Stromal cell of bone marrow (primary cell): ENCODE results near the gene AOAH.
A peak's percentile ranks its signal among the peaks of the same experiment; 100 is the strongest.
"Not testable (repeated sequence)": the region's sequence is repeated elsewhere in the genome, so short reads cannot be mapped to it uniquely, and the experiment has no call there.

Source experiments
- DNase-seq: peaks from one replicate; pipeline ENCODE4 v3.0.0-alpha.2; 2012; ENCODE audit warnings: low read depth

The AOAH gene

GRCh38 chr7:36506820-36507219, 217.5 kb downstream of the AOAH start:
- DNase-seq = no peak

GRCh38 chr7:36506130-36506798, 218.0 kb downstream of the AOAH start:
- no peak for DNase-seq

GRCh38 chr7:36504617-36505016, 219.7 kb downstream of the AOAH start:
- not testable (repeated sequence) for DNase-seq

GRCh38 chr7:36504216-36504615, 220.1 kb downstream of the AOAH start:
- not testable (repeated sequence) for DNase-seq

GRCh38 chr7:36497775-36498174, 226.5 kb downstream of the AOAH start:
- DNase-seq = no peak

GRCh38 chr7:36497176-36497575, 227.1 kb downstream of the AOAH start:
- DNase-seq = peak; percentile 6

- no peak for DNase-seq
These were observed 227.7 kb downstream of the AOAH start for GRCh38 chr7:36496576-36496975.

GRCh38 chr7:36491317-36491716, 233.0 kb downstream of the AOAH start:
- DNase-seq = no peak

- no peak for DNase-seq
These were observed 233.9 kb downstream of the AOAH start for GRCh38 chr7:36490419-36490830.

GRCh38 chr7:36488672-36489071, 235.6 kb downstream of the AOAH start:
- DNase-seq = not testable (repeated sequence)

- DNase-seq = peak; percentile 32
These were observed 236.4 kb downstream of the AOAH start for GRCh38 chr7:36487756-36488336.

GRCh38 chr7:36486336-36486735, 238.0 kb downstream of the AOAH start:
- no peak for DNase-seq

GRCh38 chr7:36484265-36484664, 240.0 kb downstream of the AOAH start:
- DNase-seq = no peak

- DNase-seq = not testable (repeated sequence)
These were observed 240.4 kb downstream of the AOAH start for GRCh38 chr7:36483853-36484252.

- no peak for DNase-seq
These were observed 245.5 kb downstream of the AOAH start for GRCh38 chr7:36478745-36479144.

- DNase-seq = no peak
These were observed 248.9 kb downstream of the AOAH start for GRCh38 chr7:36475381-36475780.

- DNase-seq = no peak
These were observed 249.3 kb downstream of the AOAH start for GRCh38 chr7:36475011-36475342.

GRCh38 chr7:36474283-36475010, 249.8 kb downstream of the AOAH start:
- no peak for DNase-seq

- no peak for DNase-seq
These were observed 250.6 kb downstream of the AOAH start for GRCh38 chr7:36473454-36474282.

- DNase-seq = no peak
These were observed 252.1 kb downstream of the AOAH start for GRCh38 chr7:36472141-36472729.

GRCh38 chr7:36469236-36469635, 255.1 kb downstream of the AOAH start:
- no peak for DNase-seq
